Measurements from ENCODE around the gene SACS.
A peak's percentile ranks its signal among the peaks of the same experiment; 100 is the strongest.

Gene SACS

GRCh38 chr13:23433171-23434153 lies at the start of gene SACS:
Gene SACS, minus strand, starts transcription at chr13:23433702. Its CDS starts 22,463 bp downstream, at chr13:23411239.
- DNase-seq = no peak

- no peak for DNase-seq
These were observed 46.8 kb upstream of the SACS start for GRCh38 chr13:23480324-23480723.

- DNase-seq = no peak
These were observed 43.6 kb upstream of the SACS start for GRCh38 chr13:23477101-23477500.

GRCh38 chr13:23473221-23473620 lies 39.7 kb upstream of the SACS start:
- no peak for DNase-seq

- DNase-seq = no peak
These were observed 38.7 kb upstream of the SACS start for GRCh38 chr13:23472189-23472588.

GRCh38 chr13:23470790-23471614 lies 37.5 kb upstream of the SACS start:
- no peak for DNase-seq

GRCh38 chr13:23469951-23470421 lies 36.5 kb upstream of the SACS start:
- DNase-seq = no peak

GRCh38 chr13:23468811-23469210 lies 35.3 kb upstream of the SACS start:
- DNase-seq = no peak

- no peak for DNase-seq
These were observed 34.4 kb upstream of the SACS start for GRCh38 chr13:23467932-23468278.

- DNase-seq = no peak
These were observed 33.8 kb upstream of the SACS start for GRCh38 chr13:23467048-23467931.

- DNase-seq = peak; percentile 77
These were observed 32.9 kb upstream of the SACS start for GRCh38 chr13:23466144-23467002.

GRCh38 chr13:23463661-23464060 lies 30.2 kb upstream of the SACS start:
- DNase-seq = no peak

GRCh38 chr13:23462815-23463559 lies 29.5 kb upstream of the SACS start:
- DNase-seq = no peak

- no peak for DNase-seq
These were observed 28.0 kb upstream of the SACS start for GRCh38 chr13:23461544-23461943.

GRCh38 chr13:23460921-23461320 lies 27.4 kb upstream of the SACS start:
- DNase-seq = no peak

- DNase-seq = peak; percentile 28
These were observed 26.8 kb upstream of the SACS start for GRCh38 chr13:23460309-23460708.

- DNase-seq = no peak
These were observed 25.5 kb upstream of the SACS start for GRCh38 chr13:23458989-23459388.

- DNase-seq = no peak
These were observed 23.1 kb upstream of the SACS start for GRCh38 chr13:23456437-23457210.

GRCh38 chr13:23455401-23456185 lies 22.1 kb upstream of the SACS start:
- DNase-seq = no peak
